GM12801 (cell line): ENCODE measurements around the gene CDK14.

Experiments used
- CTCF ChIP-seq: IDR thresholded peaks from one replicate; pipeline ENCODE4 v1.5.1; 2011; ENCODE audit warnings: control low read depth; ENCODE audit not compliant: insufficient read length; ENCODE audit errors: extremely low read depth

CDK14 gene

GRCh38 chr7:90825779-90826178 is 229.7 kb downstream of the CDK14 start:
- no peak for TF ChIP-seq CTCF

GRCh38 chr7:90828601-90829000 is 232.5 kb downstream of the CDK14 start:
- no peak for TF ChIP-seq CTCF

- no peak for TF ChIP-seq CTCF
Measured at GRCh38 chr7:90830308-90830707, 234.2 kb downstream of the CDK14 start.

- TF ChIP-seq CTCF, result no peak
Measured at GRCh38 chr7:90832726-90833125, 236.6 kb downstream of the CDK14 start.

GRCh38 chr7:90833443-90833842 is 237.3 kb downstream of the CDK14 start:
- no peak for TF ChIP-seq CTCF

GRCh38 chr7:90834771-90835170 is 238.7 kb downstream of the CDK14 start:
- TF ChIP-seq CTCF, result no peak

GRCh38 chr7:90835861-90836260 is 239.7 kb downstream of the CDK14 start:
- no peak for TF ChIP-seq CTCF

GRCh38 chr7:90836937-90837336 is 240.8 kb downstream of the CDK14 start:
- no peak for TF ChIP-seq CTCF
